H9 (cell line): Measurements from ENCODE around the gene DBNDD1. TPM values are rescaled to one million over a fixed set of nuclear protein-coding genes. Genes with fewer than 3 reads are reported as not detected.

Experiments used
- DNase-seq: peaks from one replicate; pipeline ENCODE4 v3.0.0-alpha.2; 2017
- H2AFZ ChIP-seq: one replicate; pipeline ENCODE4 v1.6.1; 2013; ENCODE audit warnings: mild to moderate bottlenecking, low read length, control low read depth, moderate library complexity
- H2AK5ac ChIP-seq: 2 replicates; pipeline ENCODE4 v1.6.1; 2013; ENCODE audit warnings: low read length, control low read depth, mixed read lengths; ENCODE audit not compliant: insufficient read length
- H2BK120ac ChIP-seq: one replicate; pipeline ENCODE4 v1.6.1; 2013; ENCODE audit warnings: low read depth, mild to moderate bottlenecking, low read length, control low read depth, inconsistent platforms; ENCODE audit not compliant: poor library complexity, severe bottlenecking
- H2BK12ac ChIP-seq: 2 replicates; pipeline ENCODE4 v1.6.1; 2013; ENCODE audit warnings: low read length, control low read depth, mixed read lengths, low read depth; ENCODE audit not compliant: insufficient read length
- H2BK15ac ChIP-seq: 2 replicates; pipeline ENCODE4 v1.6.1; 2013; ENCODE audit warnings: low read depth, low read length, control low read depth
- H2BK20ac ChIP-seq: one replicate; pipeline ENCODE4 v1.6.1; 2013; ENCODE audit warnings: low read depth, mild to moderate bottlenecking, low read length, control low read depth, inconsistent platforms; ENCODE audit not compliant: poor library complexity, severe bottlenecking
- H2BK5ac ChIP-seq: 2 replicates; pipeline ENCODE4 v1.6.1; 2013; ENCODE audit warnings: low read length, control low read depth, mixed read lengths; ENCODE audit not compliant: insufficient read length
- H3K14ac ChIP-seq: 2 replicates; pipeline ENCODE4 v1.6.1; 2013; ENCODE audit warnings: low read length, control low read depth; ENCODE audit not compliant: insufficient read depth
- H3K18ac ChIP-seq: 2 replicates; pipeline ENCODE4 v1.6.1; 2013; ENCODE audit warnings: low read depth, mild to moderate bottlenecking, mixed read lengths, low read length, control low read depth; ENCODE audit not compliant: insufficient read length
- H3K23ac ChIP-seq: 2 replicates; pipeline ENCODE4 v1.6.1; 2013; ENCODE audit warnings: low read length, control low read depth, mixed read lengths, low read depth; ENCODE audit not compliant: insufficient read length
- H3K23me2 ChIP-seq: 2 replicates; pipeline ENCODE4 v1.6.1; 2013; ENCODE audit warnings: low read depth, mild to moderate bottlenecking, mixed read lengths, low read length, control low read depth; ENCODE audit not compliant: insufficient read length, poor library complexity, severe bottlenecking
- H3K27ac ChIP-seq: 2 replicates; pipeline ENCODE4 v1.5.1; 2013; ENCODE audit warnings: low read length, control low read depth, mixed read lengths, low read depth; ENCODE audit not compliant: insufficient read length
- H3K27me3 ChIP-seq: 2 replicates; pipeline ENCODE4 v1.6.1; 2013; ENCODE audit warnings: low read length, control low read depth, inconsistent platforms; ENCODE audit not compliant: insufficient read depth
- H3K4ac ChIP-seq: 2 replicates; pipeline ENCODE4 v1.6.1; 2013; ENCODE audit warnings: low read depth, mild to moderate bottlenecking, control low read depth, inconsistent platforms, low read length, moderate library complexity
- H3K4me1 ChIP-seq: 2 replicates; pipeline ENCODE4 v1.6.1; 2013; ENCODE audit warnings: low read length, control low read depth, inconsistent platforms; ENCODE audit not compliant: insufficient read depth
- H3K4me2 ChIP-seq: 2 replicates; pipeline ENCODE4 v1.6.1; 2013; ENCODE audit warnings: low read length, control low read depth, mixed read lengths; ENCODE audit not compliant: insufficient read length, insufficient read depth
- H3K56ac ChIP-seq: 2 replicates; pipeline ENCODE4 v1.6.1; 2013; ENCODE audit warnings: low read depth, mild to moderate bottlenecking, mixed read lengths, low read length, control low read depth; ENCODE audit not compliant: insufficient read length
- H3K79me1 ChIP-seq: 2 replicates; pipeline ENCODE4 v1.6.1; 2013; ENCODE audit warnings: low read depth, mild to moderate bottlenecking, moderate library complexity, low read length, control low read depth, inconsistent platforms; ENCODE audit not compliant: insufficient read depth, poor library complexity, severe bottlenecking
- H3K79me2 ChIP-seq: 2 replicates; pipeline ENCODE4 v1.6.1; 2013; ENCODE audit warnings: low read length, control low read depth, inconsistent platforms; ENCODE audit not compliant: insufficient read depth
- H3K9ac ChIP-seq: 2 replicates; pipeline ENCODE4 v1.6.1; 2013; ENCODE audit warnings: low read length, control low read depth, mixed read lengths; ENCODE audit not compliant: insufficient read length; ENCODE audit errors: extremely low read depth
- H3K9me3 ChIP-seq: one replicate; pipeline ENCODE4 v1.6.1; 2013; ENCODE audit warnings: low read depth, low read length, inconsistent platforms; ENCODE audit not compliant: control insufficient read depth
- H3T11ph ChIP-seq: one replicate; pipeline ENCODE4 v1.6.1; 2013; ENCODE audit warnings: mild to moderate bottlenecking, low read length, control low read depth, inconsistent platforms
- H4K20me1 ChIP-seq: one replicate; pipeline ENCODE4 v1.6.1; 2013; ENCODE audit not compliant: control insufficient read depth, insufficient read length, insufficient read depth
- H4K5ac ChIP-seq: 2 replicates; pipeline ENCODE4 v1.6.1; 2013; ENCODE audit warnings: low read depth, mild to moderate bottlenecking, mixed read lengths, low read length, control low read depth; ENCODE audit not compliant: insufficient read length
- H4K8ac ChIP-seq: replicated peaks from 2 replicates; pipeline ENCODE4 v1.6.1; 2013; ENCODE audit warnings: low read length, control low read depth, mixed read lengths, low read depth; ENCODE audit not compliant: insufficient read length
- H4K91ac ChIP-seq: 2 replicates; pipeline ENCODE4 v1.6.1; 2013; ENCODE audit warnings: low read depth, mild to moderate bottlenecking, moderate library complexity, mixed read lengths, low read length, control low read depth; ENCODE audit not compliant: insufficient read length
- H3K27ac Mint-ChIP-seq, 3 experiments: 2 replicates in 2 of 3; 3 replicates in 1 of 3; pipeline ENCODE4 v1.8.0; 2020 to 2021; ENCODE audit warnings: mixed read lengths in 3 of 3, mild to moderate bottlenecking in 1 of 3, moderate library complexity in 1 of 3
- H3K27me3 Mint-ChIP-seq: 2 replicates; pipeline ENCODE4 v1.8.0; 2021; ENCODE audit warnings: low read depth, mild to moderate bottlenecking, moderate library complexity, mixed read lengths
- H3K36me3 Mint-ChIP-seq, 3 experiments: 2 replicates in 2 of 3; 3 replicates in 1 of 3; pipeline ENCODE4 v1.8.0; 2020 to 2021; ENCODE audit warnings: low read depth in 3 of 3, mixed read lengths in 3 of 3; ENCODE audit not compliant: insufficient read depth in 1 of 3
- H3K4me1 Mint-ChIP-seq, 2 experiments: 2 replicates each; pipeline ENCODE4 v1.8.0; 2020; ENCODE audit warnings: mixed read lengths in 2 of 2
- H3K4me3 Mint-ChIP-seq, 2 experiments: 2 replicates in 1 of 2; 3 replicates in 1 of 2; pipeline ENCODE4 v1.8.0; 2020 to 2021; ENCODE audit warnings: mild to moderate bottlenecking in 2 of 2, mixed read lengths in 2 of 2, moderate library complexity in 1 of 2
- H3K9me3 Mint-ChIP-seq, 2 experiments: 2 replicates in 1 of 2; 3 replicates in 1 of 2; pipeline ENCODE4 v1.8.0; 2020; ENCODE audit warnings: mild to moderate bottlenecking in 2 of 2, mixed read lengths in 2 of 2, moderate library complexity in 1 of 2
- CTCF ChIP-seq: fragments of 200-600 bp; sonication (generic); conservative IDR thresholded peaks from 3 replicates; pipeline ENCODE4 v1.8.0; 2021; ENCODE audit warnings: antibody characterized with exemption, mild to moderate bottlenecking
- WGBS: extraction: QIAGEN DNeasy Blood & Tissue Kit; methylation state at CpG from one replicate; pipeline ENCODE4 v1.1.7; 2013; ENCODE audit warnings: missing lambda C conversion rate, low lambda C conversion rate, mixed read lengths; ENCODE audit not compliant: insufficient read length; ENCODE audit errors: extremely low coverage; 5-methylcytosine and 5-hydroxymethylcytosine counted together
- total RNA-seq: library from RNA; stranded (reverse); gene quantifications from 2 replicates; pipeline ENCODE4 v1.2.1, GENCODE V29; 2021

Gene DBNDD1
- total RNA-seq, 1 experiment from 2014 or later, result 87.3 TPM

DNA sequence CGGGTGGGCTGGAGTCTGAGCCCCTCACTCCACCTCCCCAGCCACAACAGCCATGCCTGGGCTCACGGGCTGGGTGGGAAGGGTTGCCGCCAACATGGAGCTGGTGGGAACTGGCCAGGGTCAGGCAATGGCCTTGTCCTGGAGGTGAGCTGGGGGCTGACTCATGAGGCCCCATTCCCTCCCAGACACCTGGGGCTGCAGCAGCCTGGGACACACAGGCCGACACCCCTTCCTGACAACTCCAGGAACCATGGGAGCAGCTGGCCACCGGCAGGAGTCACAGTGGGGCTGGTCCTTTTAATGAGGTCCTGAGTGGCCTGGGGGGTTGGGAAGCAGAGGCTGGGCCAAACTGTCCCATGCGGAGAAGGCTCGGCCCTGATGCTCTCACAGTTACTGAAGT, 12.2 kb downstream of the DBNDD1 start:
- no peak overlapping the region for H2BK5ac ChIP-seq
- WGBS, result no CpG with 5 or more reads among the region's 7 CpGs
- H3T11ph ChIP-seq, result no peak overlapping the region
- H3K4me2 ChIP-seq, result no peak overlapping the region
- H2BK120ac ChIP-seq, result no peak overlapping the region
- no peak overlapping the region for H4K5ac ChIP-seq
- H3K56ac ChIP-seq, result no peak overlapping the region
- Mint-ChIP-seq H3K27me3 (peaks cover 3% of the 10 kb centered on the region; the same call in 1 of the 2 replicates), H3K4me1 (peaks cover 5 to 9% of the 10 kb centered on the region in 2 experiments; a peak in 3 of 4 replicates), H3K4me3 (no peak overlapping the region), H3K9me3 (no peaks in the 10 kb centered on the region; a peak in 1 of 5 replicates), H3K36me3 (peaks cover 2 to 17% (median 9%) of the 10 kb centered on the region in 3 experiments; a peak in 4 of 7 replicates), H3K27ac (no peak overlapping the region; a peak in 1 of 7 replicates)
- no peak overlapping the region for H2AK5ac ChIP-seq
- H2AFZ ChIP-seq, result no peak overlapping the region
- no peak for TF ChIP-seq CTCF
- no peaks in the 10 kb centered on the region for H3K23me2 ChIP-seq
- H3K79me1 ChIP-seq, result no peaks in the 10 kb centered on the region
- DNase-seq, result no peak
- no peak overlapping the region for H3K4ac ChIP-seq
- H3K23ac ChIP-seq, result no peak overlapping the region
- H3K9me3 ChIP-seq, result no peaks in the 10 kb centered on the region
- no peak overlapping the region for H3K18ac ChIP-seq
- no peak overlapping the region for H3K9ac ChIP-seq
- H3K27ac ChIP-seq, result no peak overlapping the region
- H3K27me3 ChIP-seq, result no peaks in the 10 kb centered on the region
- H4K20me1 ChIP-seq, result peaks cover 4% of the 10 kb centered on the region
- no peak overlapping the region for H4K91ac ChIP-seq
- no peak overlapping the region for H3K14ac ChIP-seq
- no peaks in the 10 kb centered on the region for H3K4me1 ChIP-seq
- no peak overlapping the region for H2BK20ac ChIP-seq
- no peak overlapping the region for H2BK12ac ChIP-seq
- no peak overlapping the region for H2BK15ac ChIP-seq
- no peaks in the 10 kb centered on the region for H3K79me2 ChIP-seq
- H4K8ac ChIP-seq, result no peak overlapping the region
